Activated CD8-positive, alpha-beta T cell treated with anti-CD3 and anti-CD28 coated beads for 36 hours (primary cell): Measurements from ENCODE around the gene MUC4. TPM values are rescaled to one million over a fixed set of nuclear protein-coding genes. Genes with fewer than 3 reads are reported as not detected.

Experiments used
- ATAC-seq: fragments of 200-7000 bp; cut with Tn5 transposase; one replicate; pipeline ENCODE4 v1.10.0; 2021; ENCODE audit warnings: mild to moderate bottlenecking, moderate library complexity
- CTCF ChIA-PET: fragments of 350-600 bp; sonication (Branson Sonifier 250); formaldehyde crosslinking; loops from one replicate; lab custom pipeline; 2021; ENCODE audit warnings: antibody characterized with exemption; lab: Charles Lee
- POLR2A ChIA-PET: fragments of 350-600 bp; sonication (Branson Sonifier 250); formaldehyde crosslinking; loops from one replicate; lab custom pipeline; 2021; ENCODE audit warnings: antibody characterized with exemption; lab: Charles Lee
- DNase-seq: peaks from one replicate; pipeline ENCODE4 v3.0.0-alpha.2; 2020
- H3K27ac Mint-ChIP-seq: one replicate; pipeline ENCODE4 v1.8.0; 2021; ENCODE audit warnings: mild to moderate bottlenecking, mixed read lengths
- H3K27me3 Mint-ChIP-seq: one replicate; pipeline ENCODE4 v1.8.0; 2021; ENCODE audit warnings: mixed read lengths
- H3K36me3 Mint-ChIP-seq: one replicate; pipeline ENCODE4 v1.8.0; 2021; ENCODE audit warnings: low read depth, mixed read lengths
- H3K4me1 Mint-ChIP-seq: one replicate; pipeline ENCODE4 v1.8.0; 2021; ENCODE audit warnings: low read depth, mixed read lengths
- H3K4me3 Mint-ChIP-seq: one replicate; pipeline ENCODE4 v1.8.0; 2021; ENCODE audit warnings: mild to moderate bottlenecking, moderate library complexity, mixed read lengths
- H3K9me3 Mint-ChIP-seq: one replicate; pipeline ENCODE4 v1.8.0; 2021; ENCODE audit warnings: mixed read lengths
- intact Hi-C: fragments of 100-400 bp; cut with micrococcal nuclease; formaldehyde crosslinking; loops from one replicate; pipeline ENCODE4 v1.10.0; 2022
- total RNA-seq, 2 experiments: library from RNA; stranded (reverse); gene quantifications; one replicate each; pipeline ENCODE4 v1.2.3, GENCODE V29; 2021
- TF ChIP-seq, protein P1 (sequence below): fragments of 200-600 bp; IDR thresholded peaks from one replicate; pipeline ENCODE4 v1.8.0; 2022; ENCODE audit warnings: antibody characterized with exemption, mild to moderate bottlenecking

Gene MUC4
- total RNA-seq, 2 experiments from 2014 or later, result 0.20 to 0.31 TPM

- H3K4me3 Mint-ChIP-seq, result no peak overlapping the region
- ChIA-PET CTCF (interaction anchor here (3.5 to 8.6 kb wide), 3 partner anchors 14 to 58 kb away, joined by 12 to 155 read pairs (median 59); no protein-coding TSS in a partner anchor), POLR2A (interaction anchor here (1.0 to 1.4 kb wide), 2 partner anchors 13 to 55 kb away, joined by 3 read pairs; no protein-coding TSS in a partner anchor)
- TF ChIP-seq, protein P1, sequence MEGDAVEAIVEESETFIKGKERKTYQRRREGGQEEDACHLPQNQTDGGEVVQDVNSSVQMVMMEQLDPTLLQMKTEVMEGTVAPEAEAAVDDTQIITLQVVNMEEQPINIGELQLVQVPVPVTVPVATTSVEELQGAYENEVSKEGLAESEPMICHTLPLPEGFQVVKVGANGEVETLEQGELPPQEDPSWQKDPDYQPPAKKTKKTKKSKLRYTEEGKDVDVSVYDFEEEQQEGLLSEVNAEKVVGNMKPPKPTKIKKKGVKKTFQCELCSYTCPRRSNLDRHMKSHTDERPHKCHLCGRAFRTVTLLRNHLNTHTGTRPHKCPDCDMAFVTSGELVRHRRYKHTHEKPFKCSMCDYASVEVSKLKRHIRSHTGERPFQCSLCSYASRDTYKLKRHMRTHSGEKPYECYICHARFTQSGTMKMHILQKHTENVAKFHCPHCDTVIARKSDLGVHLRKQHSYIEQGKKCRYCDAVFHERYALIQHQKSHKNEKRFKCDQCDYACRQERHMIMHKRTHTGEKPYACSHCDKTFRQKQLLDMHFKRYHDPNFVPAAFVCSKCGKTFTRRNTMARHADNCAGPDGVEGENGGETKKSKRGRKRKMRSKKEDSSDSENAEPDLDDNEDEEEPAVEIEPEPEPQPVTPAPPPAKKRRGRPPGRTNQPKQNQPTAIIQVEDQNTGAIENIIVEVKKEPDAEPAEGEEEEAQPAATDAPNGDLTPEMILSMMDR, result no peak
- H3K27me3 Mint-ChIP-seq, result peaks cover 9% of the 10 kb centered on the region
- ATAC-seq (no peak), DNase-seq (no peak)
- peaks cover 9% of the 10 kb centered on the region for H3K4me1 Mint-ChIP-seq
- no peaks in the 10 kb centered on the region for H3K36me3 Mint-ChIP-seq
- H3K9me3 Mint-ChIP-seq, result no peaks in the 10 kb centered on the region
- intact Hi-C loops, result loop anchor here (10.0 kb wide), 1 partner anchor 202 kb away; no protein-coding TSS in a partner anchor
- no peak overlapping the region for H3K27ac Mint-ChIP-seq
These were observed 44.8 kb upstream of the MUC4 start for GRCh38 chr3:195856410-195857084.

- no peak for DNase-seq
- TF ChIP-seq, protein P1, result no peak
- Mint-ChIP-seq H3K4me3 (no peak overlapping the region), H3K27me3 (peaks cover 9% of the 10 kb centered on the region), H3K36me3 (no peaks in the 10 kb centered on the region), H3K9me3 (no peaks in the 10 kb centered on the region), H3K4me1 (peaks cover 14% of the 10 kb centered on the region), H3K27ac (no peak overlapping the region)
- POLR2A ChIA-PET, result interaction anchor here (1.0 to 1.4 kb wide), 2 partner anchors 13 to 56 kb away, joined by 3 read pairs; no protein-coding TSS in a partner anchor
- intact Hi-C loops, result loop anchor here (10.0 kb wide), 1 partner anchor 201 kb away; no protein-coding TSS in a partner anchor
- CTCF ChIA-PET, result interaction anchor here (1.1 to 8.6 kb wide), 4 partner anchors 13 to 59 kb away, joined by 3 to 155 read pairs (median 36); no protein-coding TSS in a partner anchor
- no peak for ATAC-seq
These were observed 44.0 kb upstream of the MUC4 start for GRCh38 chr3:195855471-195856409.

GRCh38 chr3:195854628-195855294 is 43.0 kb upstream of the MUC4 start:
- no peaks in the 10 kb centered on the region for H3K36me3 Mint-ChIP-seq
- H3K9me3 Mint-ChIP-seq, result no peaks in the 10 kb centered on the region
- ChIA-PET CTCF (interaction anchor here (0.9 to 7.7 kb wide), 5 partner anchors 12 to 60 kb away, joined by 3 to 59 read pairs (median 4); partner anchors contain the start of gene TNK2), POLR2A (no interaction called here)
- peaks cover 11% of the 10 kb centered on the region for H3K4me1 Mint-ChIP-seq
- peaks cover 9% of the 10 kb centered on the region for H3K27me3 Mint-ChIP-seq
- DNase-seq, result no peak
- ATAC-seq, result no peak
- no peak overlapping the region for H3K27ac Mint-ChIP-seq
- intact Hi-C loops, result loop anchor here (10.0 kb wide), 1 partner anchor 200 kb away; no protein-coding TSS in a partner anchor
- TF ChIP-seq, protein P1, result no peak
- H3K4me3 Mint-ChIP-seq, result no peak overlapping the region

DNA sequence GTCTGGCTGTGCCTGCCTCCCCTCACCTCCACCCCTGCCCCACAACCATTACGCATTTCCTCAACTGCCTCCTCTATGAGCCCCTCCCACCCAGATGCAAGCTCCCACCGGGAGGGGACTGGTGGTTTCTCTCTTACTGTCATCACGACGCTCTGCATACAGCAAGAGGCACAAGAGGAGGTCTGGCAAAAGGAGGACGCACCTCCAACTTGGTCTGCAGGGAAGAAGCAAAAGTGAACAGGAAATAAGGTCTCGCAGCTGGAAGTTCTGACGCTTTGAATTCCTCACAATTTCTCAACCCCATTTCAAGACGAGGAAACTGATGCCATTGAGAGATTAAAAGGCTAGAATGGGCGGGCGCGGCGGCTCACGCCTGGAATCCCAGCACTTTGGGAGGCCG is 42.3 kb upstream of the MUC4 start:
- Mint-ChIP-seq H3K9me3 (no peaks in the 10 kb centered on the region), H3K27ac (no peak overlapping the region), H3K36me3 (no peaks in the 10 kb centered on the region), H3K4me3 (no peak overlapping the region), H3K4me1 (peaks cover 7% of the 10 kb centered on the region), H3K27me3 (peaks cover 9% of the 10 kb centered on the region)
- TF ChIP-seq, protein P1, result no peak
- ATAC-seq (no peak), DNase-seq (no peak)
- CTCF ChIA-PET, result interaction anchor here (0.9 to 7.7 kb wide), 5 partner anchors 11 to 61 kb away, joined by 3 to 59 read pairs (median 4); partner anchors contain the start of gene TNK2
- intact Hi-C loops, result loop anchor here (10.0 kb wide), 1 partner anchor 199 kb away; no protein-coding TSS in a partner anchor
- POLR2A ChIA-PET, result no interaction called here
